ENCODE measurements around the gene C16orf95.
"Not testable (repeated sequence)": the region's sequence is repeated elsewhere in the genome, so short reads cannot be mapped to it uniquely, and the experiment has no call there.

Gene C16orf95

DNA sequence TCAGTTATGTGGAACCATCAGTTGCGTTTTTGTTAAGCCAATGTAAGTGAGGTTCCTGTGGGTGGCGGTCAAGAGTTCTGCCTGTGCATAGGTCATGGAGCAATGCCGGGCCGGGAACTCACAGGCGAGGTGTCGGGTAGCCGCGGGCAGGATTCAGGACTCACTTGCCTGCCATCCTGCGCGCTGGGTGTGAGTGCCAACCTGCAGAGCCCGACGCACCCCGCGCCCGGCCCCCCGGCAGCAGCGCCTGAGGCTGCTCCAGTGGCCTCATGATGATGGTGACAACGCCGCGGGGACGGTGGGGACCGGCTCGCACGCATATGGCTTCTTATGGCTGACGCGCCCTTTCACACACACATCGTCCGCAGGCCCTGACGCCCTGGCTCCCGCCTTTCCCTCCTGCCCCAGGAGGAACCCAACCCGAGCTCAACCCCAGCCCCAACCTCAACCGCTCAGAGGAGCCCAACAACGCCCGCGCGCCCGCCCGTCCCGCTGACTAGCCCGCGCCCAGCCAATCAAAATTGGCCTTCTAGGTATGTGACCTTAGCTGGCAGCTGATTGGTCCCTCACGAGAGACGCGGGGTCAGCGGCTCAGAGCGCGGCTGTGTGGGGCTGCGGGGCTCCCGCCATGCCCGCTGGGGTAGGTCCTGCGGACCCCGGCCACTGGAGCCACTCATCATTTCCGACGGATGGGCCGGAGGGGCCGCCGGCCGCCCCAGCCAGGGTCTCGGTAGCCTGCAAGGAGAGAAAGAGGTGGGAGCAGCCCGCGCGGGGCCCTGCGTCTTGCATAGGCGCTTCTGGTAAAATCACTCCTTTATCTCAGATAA is at the start of gene C16orf95:
TSS of gene C16orf95 (minus strand) at position 470 of the 827 bp plus-strand sequence. CDS start at position 320, 150 bp downstream.
- peak; percentile 86 to 96 (median 92) for DNase-seq

GRCh38 chr16:87366930-87367329 is 49.7 kb upstream of the C16orf95 start:
- no peak for DNase-seq

GRCh38 chr16:87366288-87366687 is 49.1 kb upstream of the C16orf95 start:
- DNase-seq = no peak

GRCh38 chr16:87365021-87365713 is 48.0 kb upstream of the C16orf95 start:
- no peak for DNase-seq

- no peak for DNase-seq
Measured at GRCh38 chr16:87363771-87364455, 46.7 kb upstream of the C16orf95 start.

- DNase-seq = not testable (repeated sequence)
Measured at GRCh38 chr16:87362828-87363559, 45.8 kb upstream of the C16orf95 start.

GRCh38 chr16:87361916-87362619 is 44.9 kb upstream of the C16orf95 start:
- DNase-seq = no peak

GRCh38 chr16:87360862-87361610 is 43.8 kb upstream of the C16orf95 start:
- DNase-seq = no peak

DNA sequence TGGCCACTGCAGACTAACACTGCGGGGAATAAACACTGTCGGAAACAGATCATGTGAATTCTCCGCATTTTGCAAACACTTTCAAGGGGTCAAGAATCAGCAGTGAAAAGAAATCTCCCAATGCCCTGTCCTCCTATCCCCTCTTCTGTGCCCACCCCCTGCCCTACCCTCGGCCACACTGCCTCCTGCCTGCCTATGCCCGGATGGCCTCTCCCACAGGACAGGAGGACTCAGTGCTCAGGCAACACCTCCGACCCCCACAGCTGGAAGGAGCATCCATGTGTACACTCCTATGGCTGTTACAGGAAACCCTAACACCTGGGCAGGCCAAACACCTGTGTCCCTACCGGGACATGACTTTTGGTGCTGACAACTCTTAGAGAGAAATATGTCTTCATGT is 41.9 kb upstream of the C16orf95 start:
- no peak for DNase-seq

- DNase-seq = no peak
Measured at GRCh38 chr16:87358696-87359095, 41.5 kb upstream of the C16orf95 start.

GRCh38 chr16:87358250-87358649 is 41.1 kb upstream of the C16orf95 start:
- DNase-seq = no peak

DNA sequence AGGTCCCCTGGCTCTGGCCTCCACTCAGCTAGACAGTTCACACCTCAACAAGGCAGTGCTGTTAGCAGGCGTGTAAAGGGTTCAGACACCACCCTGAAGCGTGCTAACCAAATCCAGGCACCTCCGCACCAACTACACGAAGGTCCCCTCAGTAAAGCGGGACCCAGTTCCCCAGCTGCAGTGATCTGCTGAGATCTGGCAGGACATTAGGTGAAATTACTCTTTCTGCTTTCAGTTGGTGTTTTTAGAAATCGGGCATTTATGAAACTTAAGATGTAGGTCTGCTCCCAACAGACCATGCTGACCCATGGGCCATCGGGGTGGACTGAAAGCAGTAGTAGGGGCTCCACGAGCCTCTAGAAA is 39.3 kb upstream of the C16orf95 start:
- no peak for DNase-seq

GRCh38 chr16:87353613-87354012 is 36.4 kb upstream of the C16orf95 start:
- no peak for DNase-seq

DNA sequence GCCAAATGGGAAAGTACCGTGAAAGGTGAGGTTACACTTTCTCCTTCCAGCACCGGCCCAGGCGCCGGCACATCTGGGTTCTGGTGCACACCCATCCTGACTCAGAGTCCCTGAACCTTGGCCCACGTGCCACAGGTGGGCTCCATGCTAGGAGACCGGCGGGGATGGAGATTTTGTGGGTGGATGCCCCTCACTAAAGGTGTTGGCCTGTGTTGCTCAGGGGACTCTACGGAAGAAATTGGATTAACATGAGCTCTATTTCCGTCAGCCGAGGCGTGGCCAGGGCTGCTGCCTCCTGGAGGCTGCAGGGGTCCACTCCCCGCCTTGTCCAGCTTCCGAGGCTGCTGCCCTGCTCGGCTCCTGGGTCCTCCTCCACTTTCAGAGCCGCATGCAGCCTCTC is 35.6 kb upstream of the C16orf95 start:
- DNase-seq = no peak

DNA sequence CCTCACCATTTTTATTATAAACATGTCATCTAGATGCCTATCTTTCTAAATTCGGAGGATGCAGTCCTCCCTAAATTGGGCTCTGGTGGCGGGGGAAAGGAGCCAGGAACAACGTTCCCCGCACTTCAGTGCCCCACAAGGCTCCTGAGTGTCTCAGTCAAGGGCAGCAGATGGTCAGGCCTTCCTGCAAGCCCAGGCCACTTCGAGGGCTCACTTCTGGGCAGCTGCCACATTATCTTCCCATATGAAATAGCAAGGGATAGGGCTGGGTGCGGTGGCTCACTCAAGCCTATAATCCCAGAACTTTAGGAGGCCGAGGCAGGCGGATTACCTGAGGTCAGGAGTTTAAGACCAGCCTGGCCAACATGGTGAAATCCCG is 34.1 kb upstream of the C16orf95 start:
- no peak for DNase-seq

DNA sequence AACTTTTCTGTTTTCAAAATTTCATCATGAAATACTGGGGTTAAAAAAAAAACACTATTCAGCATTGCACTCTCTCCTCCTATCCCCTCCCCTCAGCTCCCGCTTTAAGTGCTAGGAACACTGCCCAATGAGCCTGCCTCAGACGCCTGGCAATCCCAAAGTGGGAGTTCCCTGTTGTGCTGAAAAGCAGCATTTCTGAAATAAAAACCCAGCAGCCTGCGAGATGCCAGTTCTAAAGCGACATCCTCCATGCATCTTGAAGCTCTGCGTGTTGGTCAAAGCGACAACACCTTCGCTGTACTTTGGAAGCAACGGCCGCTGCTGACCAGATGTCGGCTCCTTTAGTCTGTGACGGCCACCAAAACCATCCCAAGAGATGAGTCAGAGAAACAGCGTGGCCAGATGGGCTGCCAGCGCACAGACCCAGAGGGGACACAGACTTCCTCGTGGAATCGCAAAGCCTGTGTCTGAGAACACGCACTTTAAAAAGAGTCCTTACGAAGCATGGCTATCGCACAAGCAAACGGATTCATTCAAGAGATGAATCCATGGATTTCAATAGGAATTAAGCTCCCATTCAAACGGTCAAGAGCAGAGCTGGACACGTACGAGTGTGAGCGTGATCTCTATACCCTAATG is 33.6 kb upstream of the C16orf95 start:
- no peak for DNase-seq

- DNase-seq = no peak
Measured at GRCh38 chr16:87350031-87350430, 32.8 kb upstream of the C16orf95 start.

DNA sequence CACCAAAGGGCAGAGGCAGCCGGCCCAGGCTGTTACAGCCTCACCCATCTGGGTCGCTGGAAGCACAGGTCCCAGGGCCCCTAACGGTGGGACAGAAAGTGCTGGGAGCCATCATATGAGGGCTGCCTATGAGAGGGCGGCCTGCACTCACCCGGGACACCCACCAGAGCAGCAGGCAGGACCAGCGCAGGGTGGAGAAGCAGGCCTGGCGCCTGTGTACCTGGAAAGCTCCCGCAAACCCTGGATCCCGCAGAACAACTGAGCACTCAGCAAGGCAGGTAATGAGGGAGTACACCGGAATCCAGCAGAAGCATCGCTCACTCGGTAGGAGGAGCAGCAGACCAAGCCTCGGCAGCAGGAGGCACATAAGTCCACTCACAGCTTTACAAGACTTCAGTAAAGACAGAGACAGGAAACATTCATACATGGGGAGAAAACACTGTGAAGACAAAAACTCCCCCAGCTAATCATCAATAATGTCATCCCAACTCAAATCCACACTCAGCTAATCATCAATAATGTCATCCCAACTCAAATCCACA is 31.5 kb upstream of the C16orf95 start:
- DNase-seq = no peak

- no peak for DNase-seq
Measured at GRCh38 chr16:87347932-87348615, 30.9 kb upstream of the C16orf95 start.

GRCh38 chr16:87346517-87347060 is 29.4 kb upstream of the C16orf95 start:
- no peak for DNase-seq

All from activated CD4-positive, CD25-positive, alpha-beta regulatory T cell (primary cell).